HEK293T (cell line): ENCODE data around the gene PSMC4.

ENCODE experiments used
- ARNT ChIP-seq: fragments of 450-650 bp; IDR thresholded peaks from 2 replicates; pipeline ENCODE4 v1.6.1; 2017; ENCODE audit warnings: mild to moderate bottlenecking
- BHLHE40 ChIP-seq: fragments of 450-650 bp; IDR thresholded peaks from 2 replicates; pipeline ENCODE4 v1.6.1; 2016; ENCODE audit warnings: mild to moderate bottlenecking, moderate library complexity, borderline replicate concordance
- CTBP1 ChIP-seq: fragments of 450-650 bp; IDR thresholded peaks from 2 replicates; pipeline ENCODE4 v1.6.1; 2016; ENCODE audit warnings: borderline replicate concordance
- ELF4 ChIP-seq: fragments of 450-650 bp; IDR thresholded peaks from 2 replicates; pipeline ENCODE4 v1.6.1; 2017; ENCODE audit warnings: antibody characterized with exemption
- FOXA1 ChIP-seq: fragments of 450-650 bp; IDR thresholded peaks from 2 replicates; pipeline ENCODE4 v1.6.1; 2016; ENCODE audit warnings: mild to moderate bottlenecking
- FOXK2 ChIP-seq: fragments of 450-650 bp; IDR thresholded peaks from 2 replicates; pipeline ENCODE4 v1.6.1; 2016; ENCODE audit warnings: mild to moderate bottlenecking
- FOXM1 ChIP-seq: fragments of 450-650 bp; IDR thresholded peaks from 2 replicates; pipeline ENCODE4 v1.6.1; 2017; ENCODE audit warnings: mild to moderate bottlenecking, borderline replicate concordance
- L3MBTL2 ChIP-seq: fragments of 450-650 bp; conservative IDR thresholded peaks from 2 replicates; pipeline ENCODE4 v1.6.1; 2016; ENCODE audit warnings: mild to moderate bottlenecking
- LEF1 ChIP-seq: fragments of 450-650 bp; IDR thresholded peaks from 2 replicates; pipeline ENCODE4 v1.6.1; 2017; ENCODE audit warnings: mild to moderate bottlenecking, borderline replicate concordance
- SP1 ChIP-seq: fragments of 450-650 bp; IDR thresholded peaks from 2 replicates; pipeline ENCODE4 v1.6.1; 2017
- SUZ12 ChIP-seq: fragments of 450-650 bp; IDR thresholded peaks from 2 replicates; pipeline ENCODE4 v1.6.1; 2016; ENCODE audit warnings: mild to moderate bottlenecking
- TARDBP ChIP-seq: fragments of 450-650 bp; IDR thresholded peaks from 2 replicates; pipeline ENCODE4 v1.6.1; 2016
- ZNF384 ChIP-seq: fragments of 450-650 bp; IDR thresholded peaks from 2 replicates; pipeline ENCODE4 v1.6.1; 2016
- TF ChIP-seq, protein P1 (sequence below): fragments of 450-650 bp; IDR thresholded peaks from 2 replicates; pipeline ENCODE4 v1.6.1; 2016

DNA sequence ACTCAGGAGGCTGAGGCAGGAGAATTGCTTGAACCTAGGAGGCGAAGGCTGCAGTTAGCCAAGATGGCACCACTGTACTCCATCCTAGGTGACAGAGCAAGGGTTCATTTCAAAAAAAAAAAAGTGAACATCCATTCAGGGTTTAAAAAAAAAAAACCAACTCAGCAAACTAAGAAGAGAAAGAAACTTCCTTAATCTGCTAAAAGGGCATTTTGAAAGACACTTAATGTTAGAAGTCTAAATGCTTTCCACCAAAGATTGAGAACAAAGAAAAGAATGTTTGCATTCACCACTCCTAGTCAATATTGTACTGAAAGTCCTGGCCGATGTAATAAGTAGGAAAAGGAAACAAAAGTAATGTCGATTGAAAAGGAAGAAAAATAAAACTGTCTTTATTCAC, 7.1 kb upstream of the PSMC4 start:
- no peak for TF ChIP-seq TARDBP
- no peak for TF ChIP-seq ARNT
- TF ChIP-seq FOXM1 = no peak
- no peak for TF ChIP-seq LEF1
- TF ChIP-seq CTBP1 = no peak
- no peak for TF ChIP-seq BHLHE40
- no peak for TF ChIP-seq FOXA1
- TF ChIP-seq, protein P1, sequence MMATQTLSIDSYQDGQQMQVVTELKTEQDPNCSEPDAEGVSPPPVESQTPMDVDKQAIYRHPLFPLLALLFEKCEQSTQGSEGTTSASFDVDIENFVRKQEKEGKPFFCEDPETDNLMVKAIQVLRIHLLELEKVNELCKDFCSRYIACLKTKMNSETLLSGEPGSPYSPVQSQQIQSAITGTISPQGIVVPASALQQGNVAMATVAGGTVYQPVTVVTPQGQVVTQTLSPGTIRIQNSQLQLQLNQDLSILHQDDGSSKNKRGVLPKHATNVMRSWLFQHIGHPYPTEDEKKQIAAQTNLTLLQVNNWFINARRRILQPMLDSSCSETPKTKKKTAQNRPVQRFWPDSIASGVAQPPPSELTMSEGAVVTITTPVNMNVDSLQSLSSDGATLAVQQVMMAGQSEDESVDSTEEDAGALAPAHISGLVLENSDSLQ = no peak
- no peak for TF ChIP-seq L3MBTL2
- TF ChIP-seq SP1 = no peak
- TF ChIP-seq ELF4 = no peak
- no peak for TF ChIP-seq SUZ12
- TF ChIP-seq FOXK2 = no peak
- no peak for TF ChIP-seq ZNF384
